RPMI8226 (cell line): ENCODE results near the gene GRWD1.

Experiments
- DNase-seq: peaks from one replicate; pipeline ENCODE4 v3.0.0-alpha.2; 2015

Gene GRWD1

DNA sequence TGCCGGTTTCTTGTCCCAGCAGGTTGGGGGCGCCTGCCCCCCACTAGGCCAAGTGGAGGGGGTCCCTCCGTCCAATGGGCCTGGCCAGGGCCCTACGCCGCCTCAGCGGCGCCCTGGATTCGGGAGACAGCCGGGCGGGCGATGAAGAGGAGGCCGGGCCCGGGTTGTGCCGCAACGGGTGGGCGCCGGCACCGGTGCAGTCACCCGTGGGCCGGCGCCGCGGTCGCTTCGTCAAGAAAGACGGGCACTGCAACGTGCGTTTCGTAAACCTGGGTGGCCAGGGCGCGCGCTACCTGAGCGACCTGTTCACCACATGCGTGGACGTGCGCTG is 15.8 kb downstream of the GRWD1 start:
- DNase-seq: no peak

- DNase-seq: no peak
Measured at GRCh38 chr19:48461982-48462655, 16.3 kb downstream of the GRWD1 start.

DNA sequence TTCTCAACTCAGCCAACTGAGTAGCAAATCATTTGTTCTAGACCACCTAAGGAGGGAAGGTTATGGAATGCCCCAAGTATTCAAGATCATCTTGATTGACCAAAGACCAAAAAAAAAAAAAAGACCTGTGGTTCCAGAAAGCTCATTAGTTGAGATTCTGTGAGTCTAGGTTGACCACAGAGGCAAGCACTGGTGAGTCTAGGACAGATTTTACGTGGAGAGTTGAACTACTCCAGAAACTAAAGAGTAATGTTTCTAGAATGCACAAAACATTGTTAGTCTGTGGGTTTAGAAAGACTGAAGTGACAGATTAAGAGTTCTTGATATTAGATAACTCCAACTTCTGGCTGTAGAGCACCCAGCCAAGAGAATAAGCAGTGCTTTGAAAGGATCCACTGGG is 19.4 kb downstream of the GRWD1 start:
- no peak for DNase-seq

DNA sequence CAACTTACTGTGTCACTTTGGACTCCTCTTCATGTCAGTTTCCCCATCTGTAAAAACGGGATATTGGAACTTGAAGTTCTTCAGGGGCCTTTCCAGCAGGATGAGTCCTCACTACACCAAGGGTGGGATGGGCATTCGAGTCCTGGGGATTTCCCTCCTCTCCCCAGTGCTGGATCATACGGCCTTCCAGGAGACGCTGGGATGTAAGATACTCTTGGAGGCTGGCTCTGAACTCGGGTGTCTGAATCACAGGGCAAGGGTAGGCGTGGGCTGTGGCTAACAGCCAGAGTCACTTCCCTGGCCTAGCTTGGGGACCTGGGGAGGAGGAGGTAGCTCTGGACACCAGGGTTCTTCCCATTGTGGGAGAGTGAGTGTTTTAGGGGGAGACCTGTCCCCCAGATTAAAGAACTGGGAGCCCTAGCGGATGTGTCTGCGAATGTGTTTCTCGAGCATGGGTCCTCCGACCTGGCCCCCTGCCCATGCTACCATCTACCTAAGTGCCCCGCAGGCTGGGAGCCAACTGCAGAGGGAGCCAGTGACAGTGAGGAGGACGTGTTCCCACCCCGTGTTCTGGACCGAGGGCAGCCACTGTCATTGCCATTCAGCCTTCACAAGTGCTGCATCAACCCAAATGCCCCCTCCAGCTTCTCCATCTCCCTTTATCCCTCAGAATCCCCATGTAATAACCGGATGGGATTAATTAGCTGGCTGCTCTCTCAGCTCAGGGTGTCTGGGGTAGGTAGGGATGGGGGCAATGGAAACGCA is 21.0 kb downstream of the GRWD1 start:
- DNase-seq: no peak

DNA sequence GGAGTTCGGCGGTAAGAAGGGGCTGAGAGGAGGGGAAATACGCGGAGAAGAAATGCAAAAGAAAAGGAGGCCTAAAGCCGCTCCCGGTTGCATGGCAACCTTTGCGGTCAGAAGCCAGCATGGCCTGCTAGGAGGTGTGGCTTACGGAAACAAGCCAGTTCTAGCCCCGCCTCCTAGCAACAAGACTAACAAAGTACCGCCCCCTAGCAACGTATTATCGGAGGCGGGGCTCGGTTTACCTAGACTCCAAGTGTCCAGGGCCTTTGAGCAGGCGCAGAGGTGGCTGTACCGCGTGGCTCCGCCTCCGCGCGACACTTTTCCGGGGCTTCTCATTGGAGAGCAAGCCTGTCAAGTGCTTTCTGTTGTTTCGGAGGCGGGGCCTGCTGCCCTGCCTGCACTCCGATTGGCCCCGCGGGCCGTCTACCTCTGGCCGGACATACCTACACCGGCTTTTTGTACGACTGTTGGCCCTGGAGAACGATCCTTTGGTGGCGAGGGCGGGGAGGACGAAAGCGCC is 23.0 kb downstream of the GRWD1 start:
- peak; percentile 98 for DNase-seq

- DNase-seq: peak; percentile 68
Measured at GRCh38 chr19:48469289-48469881, 23.6 kb downstream of the GRWD1 start, which contains the start of gene CYTH2. Gene CYTH2, plus strand, starts transcription at chr19:48469369. Its CDS starts 139 bp downstream, at chr19:48469508.

DNA sequence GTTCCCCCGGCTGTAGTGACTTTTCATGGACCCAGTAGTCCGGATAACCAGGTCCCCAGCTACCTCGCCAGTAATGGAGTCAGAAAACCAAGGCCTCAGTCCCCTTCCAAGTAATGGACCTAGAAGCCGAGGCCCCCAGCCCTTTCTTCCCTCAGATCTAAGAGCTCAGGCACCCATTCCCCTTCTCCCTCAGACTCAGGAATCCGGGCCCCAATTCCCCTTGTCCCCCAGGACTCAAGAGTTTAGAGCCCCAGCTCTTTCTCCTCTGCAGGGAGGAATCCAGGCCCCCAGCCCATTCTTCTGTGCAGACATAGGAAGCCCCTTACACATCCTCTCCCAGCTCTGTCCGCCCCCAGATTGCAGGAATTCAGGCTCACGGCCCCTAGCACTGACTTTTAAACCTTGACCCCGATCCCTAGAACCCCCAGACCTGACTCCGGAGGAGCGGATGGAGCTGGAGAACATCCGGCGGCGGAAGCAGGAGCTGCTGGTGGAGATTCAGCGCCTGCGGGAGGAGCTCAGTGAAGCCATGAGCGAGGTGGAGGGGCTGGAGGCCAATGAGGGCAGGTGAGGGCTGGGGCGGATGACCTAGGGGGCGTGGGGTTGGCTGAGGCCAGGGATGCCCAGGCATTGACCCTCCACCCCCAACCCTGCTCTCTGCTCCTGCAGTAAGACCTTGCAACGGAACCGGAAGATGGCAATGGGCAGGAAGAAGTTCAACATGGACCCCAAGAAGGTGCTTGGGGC is 24.3 kb downstream of the GRWD1 start:
- DNase-seq: no peak

DNA sequence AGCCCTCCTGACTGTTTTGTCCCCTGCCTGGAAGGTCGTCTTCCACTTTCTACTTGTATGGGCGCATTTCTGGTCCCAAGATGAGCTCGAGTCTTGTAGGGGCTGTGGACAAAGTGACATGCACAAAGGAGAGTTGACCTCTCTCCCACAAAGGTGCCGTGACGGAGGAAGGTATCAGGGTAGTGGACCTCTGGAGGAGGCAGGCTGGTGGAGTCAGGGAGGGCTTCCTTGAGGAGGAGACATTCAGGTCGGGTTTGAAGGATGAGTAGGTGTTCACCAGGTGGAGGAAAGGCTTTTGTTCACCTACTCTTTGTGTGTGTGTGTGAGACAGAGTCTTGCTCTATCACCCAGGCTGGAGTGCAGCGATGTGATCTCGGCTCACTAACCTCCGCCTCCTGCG is 25.1 kb downstream of the GRWD1 start:
- no peak for DNase-seq

GRCh38 chr19:48471836-48472235 is 26.1 kb downstream of the GRWD1 start:
- DNase-seq: no peak

- DNase-seq: no peak
Measured at GRCh38 chr19:48473161-48473966, 27.6 kb downstream of the GRWD1 start.

GRCh38 chr19:48474084-48474592 is 28.4 kb downstream of the GRWD1 start:
- DNase-seq: no peak

- no peak for DNase-seq
Measured at GRCh38 chr19:48475369-48476068, 29.7 kb downstream of the GRWD1 start.

GRCh38 chr19:48476176-48476575 is 30.4 kb downstream of the GRWD1 start:
- DNase-seq: no peak

DNA sequence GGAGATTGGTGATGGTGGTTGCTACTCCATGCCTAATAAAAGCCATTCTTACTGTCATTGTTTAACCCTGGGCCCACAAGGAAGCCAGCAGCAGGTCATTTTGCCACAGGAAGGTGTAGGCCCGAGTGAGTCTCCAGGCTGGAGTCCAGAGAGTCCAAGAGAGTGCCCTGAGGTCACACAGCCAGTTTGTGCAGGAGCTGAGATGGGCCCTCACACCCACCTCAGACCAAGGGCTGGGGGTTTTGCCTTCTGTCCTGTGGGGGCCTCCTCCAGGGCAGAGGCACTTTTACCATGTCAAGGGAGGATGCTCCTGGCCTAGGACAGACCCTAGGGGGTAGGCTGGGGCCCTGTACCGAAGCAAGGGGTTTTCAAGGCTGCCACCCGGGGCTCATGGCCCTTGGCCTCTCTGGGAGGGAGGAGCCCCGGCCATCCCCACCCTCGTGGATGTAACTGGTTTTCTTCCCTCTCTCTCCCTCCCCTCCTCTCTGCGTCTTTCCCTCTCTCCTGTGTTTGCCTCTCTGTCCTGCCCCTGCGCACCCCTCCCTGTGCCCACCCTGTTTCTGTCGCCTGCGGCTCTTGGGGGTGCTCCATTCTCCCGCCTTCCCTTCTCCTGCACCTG is 31.4 kb downstream of the GRWD1 start:
- no peak for DNase-seq

- DNase-seq: no peak
Measured at GRCh38 chr19:48477698-48478338, 32.0 kb downstream of the GRWD1 start.

- DNase-seq: no peak
Measured at GRCh38 chr19:48478339-48479256, 32.8 kb downstream of the GRWD1 start.

DNA sequence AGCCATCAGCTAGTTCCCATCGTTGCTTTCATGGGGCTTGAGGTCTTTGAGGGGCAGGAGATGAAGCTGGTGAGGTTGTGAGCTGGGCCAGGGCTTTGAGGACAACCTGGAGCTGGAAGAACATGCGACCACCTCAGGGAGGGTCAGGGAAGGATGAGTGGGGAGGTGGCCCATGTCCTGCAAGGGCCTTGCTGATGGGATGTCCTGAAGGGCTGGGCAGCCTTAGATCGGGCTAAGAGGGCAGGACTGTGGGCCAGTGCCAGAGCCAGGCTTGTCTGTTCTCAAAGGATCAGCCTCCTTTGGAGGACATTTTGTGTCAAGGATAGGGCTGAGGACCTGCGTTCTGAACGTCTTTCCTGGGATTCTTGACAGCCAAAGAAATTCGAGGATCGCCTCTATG is 33.9 kb downstream of the GRWD1 start:
- DNase-seq: no peak

DNA sequence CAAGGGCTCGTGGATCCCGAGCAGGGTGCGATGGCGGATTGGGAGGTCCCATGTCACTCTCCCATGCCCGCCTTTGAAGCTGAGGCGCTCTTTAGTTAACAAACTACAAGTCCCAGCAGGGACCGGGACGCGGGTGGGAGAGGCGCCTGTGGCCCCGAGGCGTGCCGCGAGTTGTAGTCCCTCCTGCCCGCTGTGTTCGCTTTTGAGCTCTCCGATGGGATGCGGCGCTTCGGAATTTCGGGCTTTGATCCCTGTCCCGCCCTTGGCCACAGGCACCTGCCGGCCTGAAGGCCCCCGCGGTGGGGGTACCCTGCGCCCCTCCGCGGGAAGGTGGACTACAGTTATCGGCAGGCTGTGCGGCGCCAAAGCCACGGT is 34.4 kb downstream of the GRWD1 start:
- DNase-seq: no peak
